Gastroesophageal sphincter (tissue), 4 donors: ENCODE data around the gene NRXN3. TPM values are rescaled to one million over a fixed set of nuclear protein-coding genes. Genes with fewer than 3 reads are reported as not detected.

Experiments
- ATAC-seq: fragments of 150-250 bp; one replicate; pipeline ENCODE4 v1.9.1; 2016; ENCODE audit warnings: mild to moderate bottlenecking, moderate library complexity
- H3K27ac ChIP-seq, 4 donors: fragments of 200-600 bp; sonication (generic) in 3 of 4; 1 replicate in 3 of 4; 2 replicates in 1 of 4; pipeline ENCODE4 v1.5.1; 2016 to 2019
- H3K27me3 ChIP-seq: fragments of 200-600 bp; sonication (generic); one replicate; pipeline ENCODE4 v1.5.1; 2019
- H3K36me3 ChIP-seq, 2 donors: fragments of 200-600 bp; sonication (generic); one replicate each; pipeline ENCODE4 v1.5.1; 2019; ENCODE audit warnings: control low read depth in 1 of 2
- H3K4me1 ChIP-seq, 3 donors: fragments of 200-600 bp; sonication (generic); 1 replicate in 2 of 3; 2 replicates in 1 of 3; pipeline ENCODE4 v1.5.1; 2016 to 2019; ENCODE audit warnings: control low read depth in 2 of 3
- H3K4me3 ChIP-seq, 2 donors: fragments of 200-600 bp; sonication (generic); one replicate each; pipeline ENCODE4 v1.5.1; 2019; ENCODE audit warnings: mild to moderate bottlenecking in 1 of 2, moderate library complexity in 1 of 2
- H3K9me3 ChIP-seq, 3 donors: fragments of 200-600 bp; sonication (generic); one replicate each; pipeline ENCODE4 v1.5.1; 2017 to 2019; ENCODE audit warnings: control low read depth in 2 of 3
- EP300 ChIP-seq: sonication (generic); formaldehyde crosslinking; IDR thresholded peaks from one replicate; pipeline ENCODE4 v1.6.1; 2017; ENCODE audit warnings: antibody characterized with exemption, mild to moderate bottlenecking
- POLR2A ChIP-seq, 2 donors: fragments of 450-650 bp; IDR thresholded peaks; one replicate each; pipeline ENCODE4 v1.6.1; 2017; ENCODE audit warnings: antibody characterized with exemption in 2 of 2, mild to moderate bottlenecking in 2 of 2, moderate library complexity in 1 of 2
- POLR2AphosphoS5 ChIP-seq: sonication (generic); formaldehyde crosslinking; IDR thresholded peaks from one replicate; pipeline ENCODE4 v1.6.1; 2017; ENCODE audit warnings: antibody characterized with exemption
- WGBS, 2 donors: methylation state at CpG; one replicate each; pipeline ENCODE4 v1.1.5; 2018; ENCODE audit warnings: low coverage in 1 of 2; 5-methylcytosine and 5-hydroxymethylcytosine counted together
- total RNA-seq, 4 donors: library from RNA; depleted of rRNA; stranded (reverse); fragments of >200 nt; gene quantifications; one replicate each; pipeline ENCODE4 v1.1.0, GENCODE V29; 2016
- TF ChIP-seq, protein P1 (sequence below), 4 experiments: fragments of 200-600 bp in 2 of 4; fragments of 450-650 bp in 2 of 4; sonication (generic) in 1 of 4; IDR thresholded peaks; one replicate each; pipeline ENCODE4 v1.5.1; 2017 to 2019; ENCODE audit warnings: antibody characterized with exemption in 4 of 4, mild to moderate bottlenecking in 2 of 4, moderate library complexity in 2 of 4

Gene NRXN3
- total RNA-seq, 4 donors from 2014 or later, result 74.2 to 192 (median 98.2) TPM

DNA sequence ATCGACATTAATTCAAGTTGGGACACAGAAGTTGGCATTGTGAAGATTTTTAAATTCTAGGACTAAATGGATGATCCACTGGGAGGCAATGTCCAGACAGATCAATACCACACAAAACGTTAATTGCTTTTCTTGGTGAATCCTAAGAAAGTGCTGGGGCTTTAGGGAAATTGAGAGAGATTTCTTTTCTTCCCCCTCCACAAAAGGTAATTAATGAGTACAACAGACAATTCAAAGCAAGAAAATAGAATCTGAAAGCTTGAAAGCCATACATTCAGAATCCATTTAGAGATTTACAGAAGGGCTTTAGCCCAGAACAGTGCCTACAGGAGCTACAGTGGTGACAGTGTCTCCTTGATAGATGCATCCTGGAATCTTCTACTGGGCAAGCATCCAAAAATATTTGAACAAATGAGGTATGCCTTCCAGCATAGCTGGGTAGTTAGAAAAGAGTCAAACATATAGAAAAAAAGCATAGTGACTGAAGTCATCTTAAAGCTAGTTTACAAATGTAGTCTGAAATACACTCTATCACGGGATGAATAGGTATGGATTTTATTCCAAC is 1323.0 kb downstream of the NRXN3 start:
- Histone ChIP-seq H3K27me3 (no peaks in the 10 kb centered on the region), H3K4me3 (no peak overlapping the region), H3K9me3 (no peaks in the 10 kb centered on the region), H3K27ac (no peak overlapping the region), H3K4me1 (peaks cover 0 to 23% (median 9%) of the 10 kb centered on the region in 3 donors), H3K36me3 (no peaks in the 10 kb centered on the region)
- no peak for ATAC-seq
- 64 to 89% methylated on average over 3 of the region's 3 CpGs for WGBS, 2 donors
- TF ChIP-seq POLR2AphosphoS5 (no peak), POLR2A (IDR thresholded peaks at IDR 0.05) (no peak), EP300 (no peak)
- TF ChIP-seq, protein P1, sequence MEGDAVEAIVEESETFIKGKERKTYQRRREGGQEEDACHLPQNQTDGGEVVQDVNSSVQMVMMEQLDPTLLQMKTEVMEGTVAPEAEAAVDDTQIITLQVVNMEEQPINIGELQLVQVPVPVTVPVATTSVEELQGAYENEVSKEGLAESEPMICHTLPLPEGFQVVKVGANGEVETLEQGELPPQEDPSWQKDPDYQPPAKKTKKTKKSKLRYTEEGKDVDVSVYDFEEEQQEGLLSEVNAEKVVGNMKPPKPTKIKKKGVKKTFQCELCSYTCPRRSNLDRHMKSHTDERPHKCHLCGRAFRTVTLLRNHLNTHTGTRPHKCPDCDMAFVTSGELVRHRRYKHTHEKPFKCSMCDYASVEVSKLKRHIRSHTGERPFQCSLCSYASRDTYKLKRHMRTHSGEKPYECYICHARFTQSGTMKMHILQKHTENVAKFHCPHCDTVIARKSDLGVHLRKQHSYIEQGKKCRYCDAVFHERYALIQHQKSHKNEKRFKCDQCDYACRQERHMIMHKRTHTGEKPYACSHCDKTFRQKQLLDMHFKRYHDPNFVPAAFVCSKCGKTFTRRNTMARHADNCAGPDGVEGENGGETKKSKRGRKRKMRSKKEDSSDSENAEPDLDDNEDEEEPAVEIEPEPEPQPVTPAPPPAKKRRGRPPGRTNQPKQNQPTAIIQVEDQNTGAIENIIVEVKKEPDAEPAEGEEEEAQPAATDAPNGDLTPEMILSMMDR (IDR thresholded peaks at IDR 0.05), result no peak

DNA sequence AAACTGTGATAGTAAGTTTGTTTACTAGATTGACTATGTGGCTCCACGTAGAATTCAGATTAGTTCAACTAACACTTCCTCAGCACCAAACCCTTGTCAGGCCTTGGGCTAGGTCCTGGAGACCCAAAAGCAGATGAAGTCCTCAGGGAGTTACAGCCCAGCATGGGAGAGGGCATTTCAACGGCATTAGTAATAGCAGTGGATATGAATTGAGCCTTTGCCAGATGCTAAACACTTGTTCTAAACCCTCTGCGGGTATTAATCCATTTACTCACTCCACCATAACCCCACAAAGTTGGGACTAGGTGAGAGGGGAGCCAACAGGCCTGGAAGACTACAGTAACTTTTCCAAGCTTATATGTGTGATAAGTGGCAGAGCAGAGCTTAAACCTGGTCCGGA is 1326.5 kb downstream of the NRXN3 start:
- H3K36me3 ChIP-seq, result no peaks in the 10 kb centered on the region

GRCh38 chr14:79500489-79500888 is 1330.3 kb downstream of the NRXN3 start:
- no peaks in the 10 kb centered on the region for H3K36me3 ChIP-seq
- H3K27me3 ChIP-seq, result no peaks in the 10 kb centered on the region
- H3K27ac ChIP-seq, result no peak overlapping the region
- WGBS, 2 donors, result 17 to 86% methylated on average over 1 of the region's 1 CpG
- H3K4me1 ChIP-seq, result peaks cover 0 to 51% (median 9%) of the 10 kb centered on the region in 3 donors
- no peaks in the 10 kb centered on the region for H3K9me3 ChIP-seq
- ATAC-seq, result no peak
- TF ChIP-seq, protein P1 (IDR thresholded peaks at IDR 0.05), result no peak
- no peak overlapping the region for H3K4me3 ChIP-seq

More for the DNA sequence above, 1326.5 kb downstream of the NRXN3 start:
- 64 to 72% methylated on average over 3 to 4 of the region's 4 CpGs for WGBS, 2 donors
- H3K27ac ChIP-seq, result no peak overlapping the region
- no peaks in the 10 kb centered on the region for H3K27me3 ChIP-seq
- H3K4me1 ChIP-seq, result peaks cover 0 to 40% (median 9%) of the 10 kb centered on the region in 3 donors
- TF ChIP-seq EP300 (no peak), POLR2AphosphoS5 (no peak), POLR2A (IDR thresholded peaks at IDR 0.05) (no peak)
- TF ChIP-seq, protein P1 (IDR thresholded peaks at IDR 0.05), result no peak
- H3K9me3 ChIP-seq, result no peaks in the 10 kb centered on the region
- no peak overlapping the region for H3K4me3 ChIP-seq
- ATAC-seq, result no peak

DNA sequence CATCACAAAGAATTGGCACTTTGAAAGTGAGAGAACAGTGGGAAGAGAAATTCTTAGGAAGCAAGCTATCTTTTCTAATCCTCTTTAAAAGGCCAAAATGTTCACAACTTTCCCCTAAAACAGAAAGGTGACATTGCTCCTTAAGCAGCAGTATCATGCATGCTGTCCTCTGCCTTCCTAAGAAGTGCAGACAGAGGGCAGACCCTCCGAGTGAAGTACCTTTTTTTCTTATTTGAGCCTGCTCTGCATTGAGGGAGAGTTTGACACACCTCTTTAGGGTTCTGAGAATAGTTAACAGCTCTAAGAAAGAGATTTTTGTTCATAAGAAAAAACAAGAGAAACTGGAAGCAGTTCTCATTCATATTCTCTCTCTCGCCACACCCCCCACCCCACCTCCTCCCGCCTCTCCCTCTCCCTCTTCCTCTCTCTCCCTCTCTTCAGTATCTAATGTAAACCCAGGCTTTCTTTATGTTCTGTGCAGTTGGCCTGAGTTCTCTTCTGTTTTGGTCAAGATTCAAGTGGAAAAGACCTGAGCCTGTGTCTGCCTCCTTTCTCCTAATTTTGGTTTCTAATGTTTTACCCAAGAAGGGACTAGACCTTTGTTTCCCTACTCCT is 1332.1 kb downstream of the NRXN3 start:
- 33 to 49% methylated on average over 2 to 3 of the region's 3 CpGs for WGBS, 2 donors
- TF ChIP-seq POLR2A (IDR thresholded peaks at IDR 0.05) (no peak), EP300 (no peak), POLR2AphosphoS5 (no peak)
- TF ChIP-seq, protein P1 (IDR thresholded peaks at IDR 0.05), result no peak
- no peak for ATAC-seq

DNA sequence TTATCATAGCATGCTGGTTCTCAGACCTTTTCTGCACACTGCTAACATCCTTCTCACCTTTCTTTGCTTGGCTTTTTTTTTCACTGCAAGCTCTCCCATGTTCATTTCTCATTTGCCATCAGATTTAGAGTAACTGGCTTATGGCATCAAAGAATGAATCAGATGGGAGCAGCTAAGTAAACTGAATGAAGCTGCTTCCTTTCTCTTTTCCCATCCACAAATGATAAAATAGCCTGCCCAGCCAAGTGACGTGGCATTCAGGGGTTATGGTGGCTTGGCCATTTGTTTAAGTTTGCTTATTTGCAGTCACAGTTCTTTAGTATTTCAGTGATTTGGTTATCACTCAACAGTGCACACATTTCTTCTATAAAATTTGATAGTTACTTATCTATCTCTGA is 1332.6 kb downstream of the NRXN3 start:
- Histone ChIP-seq H3K9me3 (no peaks in the 10 kb centered on the region), H3K36me3 (no peaks in the 10 kb centered on the region), H3K27me3 (no peaks in the 10 kb centered on the region), H3K4me3 (no peak overlapping the region), H3K27ac (no peak overlapping the region), H3K4me1 (peaks cover 0 to 32% (median 4%) of the 10 kb centered on the region in 3 donors)
- WGBS, 2 donors, result 29% methylated on average over 1 of the region's 1 CpG
- ATAC-seq, result no peak
- TF ChIP-seq, protein P1 (IDR thresholded peaks at IDR 0.05), result no peak
- TF ChIP-seq POLR2AphosphoS5, result no peak
- TF ChIP-seq EP300, result no peak
- no peak for TF ChIP-seq POLR2A (IDR thresholded peaks at IDR 0.05)

More for the DNA sequence above, 1332.1 kb downstream of the NRXN3 start:
- no peak overlapping the region for H3K4me3 ChIP-seq
- no peaks in the 10 kb centered on the region for H3K27me3 ChIP-seq
- no peaks in the 10 kb centered on the region for H3K36me3 ChIP-seq
- no peak overlapping the region for H3K27ac ChIP-seq
- H3K4me1 ChIP-seq, result peaks cover 0 to 37% (median 4%) of the 10 kb centered on the region in 3 donors
- no peaks in the 10 kb centered on the region for H3K9me3 ChIP-seq
